WTC11 (cell line): ENCODE data around the gene SH3D19. TPM values are rescaled to one million over a fixed set of nuclear protein-coding genes. Genes with fewer than 3 reads are reported as not detected.

Experiments used
- ATAC-seq: fragments of 200-7000 bp; cut with Tn5 transposase; 2 replicates; pipeline ENCODE4 v1.10.0; 2021; ENCODE audit warnings: mild to moderate bottlenecking, moderate library complexity
- CTCF ChIA-PET: fragments of 300-600 bp; sonication (Branson Sonifier 250); formaldehyde crosslinking; loops from one replicate; lab custom pipeline; 2021; ENCODE audit warnings: antibody characterized with exemption; lab: Charles Lee
- POLR2A ChIA-PET: fragments of 350-600 bp; sonication (Branson Sonifier 250); formaldehyde crosslinking; loops from one replicate; lab custom pipeline; 2021; ENCODE audit warnings: antibody characterized with exemption; lab: Charles Lee
- DNase-seq: peaks from one replicate; pipeline ENCODE4 v3.0.0; 2021; ENCODE audit warnings: low spot score
- H3K27ac Mint-ChIP-seq: 2 replicates; pipeline ENCODE4 v1.8.0; 2021; ENCODE audit warnings: mixed read lengths
- H3K27me3 Mint-ChIP-seq: 2 replicates; pipeline ENCODE4 v1.8.0; 2021; ENCODE audit warnings: low read depth, mild to moderate bottlenecking, moderate library complexity, mixed read lengths
- H3K36me3 Mint-ChIP-seq: 2 replicates; pipeline ENCODE4 v1.8.0; 2021; ENCODE audit warnings: mixed read lengths
- H3K4me1 Mint-ChIP-seq: 2 replicates; pipeline ENCODE4 v1.8.0; 2022; ENCODE audit warnings: mixed read lengths
- H3K4me3 Mint-ChIP-seq: 2 replicates; pipeline ENCODE4 v1.8.0; 2021; ENCODE audit warnings: mild to moderate bottlenecking, moderate library complexity, mixed read lengths
- H3K9me3 Mint-ChIP-seq: 2 replicates; pipeline ENCODE4 v1.8.0; 2021; ENCODE audit warnings: mixed read lengths
- CREM ChIP-seq: sonication (generic); formaldehyde crosslinking; IDR thresholded peaks from 2 replicates; pipeline ENCODE4 v1.8.1; 2022; ENCODE audit warnings: mild to moderate bottlenecking, missing genetic modification reagents, moderate library complexity
- E2F5 ChIP-seq: sonication (generic); formaldehyde crosslinking; IDR thresholded peaks from 2 replicates; pipeline ENCODE4 v1.8.1; 2022; ENCODE audit warnings: mild to moderate bottlenecking, moderate library complexity, missing genetic modification reagents
- EMX1 ChIP-seq: fragments of 250-450 bp; sonication (Bioruptor Pico); IDR thresholded peaks from 2 replicates; pipeline ENCODE4 v1.8.0; 2021; ENCODE audit warnings: mild to moderate bottlenecking
- FOXJ3 ChIP-seq: sonication (generic); formaldehyde crosslinking; IDR thresholded peaks from 2 replicates; pipeline ENCODE4 v1.9.0; 2021; ENCODE audit warnings: missing genetic modification reagents, mild to moderate bottlenecking, borderline replicate concordance
- FOXP1 ChIP-seq: sonication (generic); formaldehyde crosslinking; IDR thresholded peaks from 2 replicates; pipeline ENCODE4 v1.8.0; 2022; ENCODE audit warnings: missing genetic modification reagents, mild to moderate bottlenecking, moderate library complexity, borderline replicate concordance
- KAT7 ChIP-seq: sonication (generic); formaldehyde crosslinking; IDR thresholded peaks from 2 replicates; pipeline ENCODE4 v1.8.1; 2023; ENCODE audit warnings: missing genetic modification reagents, mild to moderate bottlenecking, borderline replicate concordance
- MAX ChIP-seq: sonication (generic); formaldehyde crosslinking; IDR thresholded peaks from 2 replicates; pipeline ENCODE4 v1.8.0; 2022; ENCODE audit warnings: mild to moderate bottlenecking, missing genetic modification reagents
- MXD4 ChIP-seq: fragments of 250-450 bp; sonication (Bioruptor Pico); IDR thresholded peaks from 2 replicates; pipeline ENCODE4 v1.8.0; 2021; ENCODE audit warnings: mild to moderate bottlenecking, moderate library complexity, borderline replicate concordance
- NFE2L1 ChIP-seq: sonication (generic); formaldehyde crosslinking; IDR thresholded peaks from 2 replicates; pipeline ENCODE4 v1.8.1; 2023; ENCODE audit warnings: missing genetic modification reagents
- NFYB ChIP-seq: sonication (generic); formaldehyde crosslinking; conservative IDR thresholded peaks from 2 replicates; pipeline ENCODE4 v1.8.0; 2022; ENCODE audit warnings: low read depth, missing genetic modification reagents
- SMAD3 ChIP-seq: sonication (generic); formaldehyde crosslinking; IDR thresholded peaks from 2 replicates; pipeline ENCODE4 v1.8.0; 2022; ENCODE audit warnings: missing genetic modification reagents, mild to moderate bottlenecking, borderline replicate concordance
- SP1 ChIP-seq: sonication (generic); formaldehyde crosslinking; conservative IDR thresholded peaks from 2 replicates; pipeline ENCODE4 v1.8.1; 2022; ENCODE audit warnings: missing genetic modification reagents
- TP53 ChIP-seq: sonication (generic); formaldehyde crosslinking; IDR thresholded peaks from 2 replicates; pipeline ENCODE4 v1.8.1; 2023; ENCODE audit warnings: mild to moderate bottlenecking, missing genetic modification reagents
- ZNF671 ChIP-seq: fragments of 250-450 bp; sonication (Bioruptor Pico); IDR thresholded peaks from 2 replicates; pipeline ENCODE4 v1.8.0; 2021; ENCODE audit warnings: mild to moderate bottlenecking
- total RNA-seq: library from RNA; stranded (reverse); gene quantifications from 3 replicates; pipeline ENCODE4 v1.2.3, GENCODE V29; 2021
- TF ChIP-seq, protein P1 (sequence below): sonication (generic); formaldehyde crosslinking; IDR thresholded peaks from 2 replicates; pipeline ENCODE4 v1.8.0; 2023; ENCODE audit warnings: mild to moderate bottlenecking, missing genetic modification reagents
- TF ChIP-seq, protein P2 (sequence below): fragments of 250-450 bp; sonication (Bioruptor Pico); IDR thresholded peaks from 2 replicates; pipeline ENCODE4 v1.9.0; 2021; ENCODE audit warnings: mild to moderate bottlenecking, borderline replicate concordance
- TF ChIP-seq, protein P3 (sequence below): fragments of 250-450 bp; sonication (Bioruptor Pico); IDR thresholded peaks from 2 replicates; pipeline ENCODE4 v2.1.2; 2022; ENCODE audit warnings: mild to moderate bottlenecking, moderate library complexity
- TF ChIP-seq, protein P4 (sequence below): sonication (generic); formaldehyde crosslinking; IDR thresholded peaks from 2 replicates; pipeline ENCODE4 v1.8.0; 2022; ENCODE audit warnings: mild to moderate bottlenecking, missing genetic modification reagents
- TF ChIP-seq, protein P5 (sequence below): sonication (generic); formaldehyde crosslinking; IDR thresholded peaks from 2 replicates; pipeline ENCODE4 v1.8.0; 2022; ENCODE audit warnings: mild to moderate bottlenecking, missing genetic modification reagents
- TF ChIP-seq, protein P6 (sequence below): sonication (generic); formaldehyde crosslinking; IDR thresholded peaks from 2 replicates; pipeline ENCODE4 v1.8.1; 2023; ENCODE audit warnings: mild to moderate bottlenecking, missing genetic modification reagents

The SH3D19 gene
- total RNA-seq, 1 experiment from 2014 or later: 41.6 TPM

DNA sequence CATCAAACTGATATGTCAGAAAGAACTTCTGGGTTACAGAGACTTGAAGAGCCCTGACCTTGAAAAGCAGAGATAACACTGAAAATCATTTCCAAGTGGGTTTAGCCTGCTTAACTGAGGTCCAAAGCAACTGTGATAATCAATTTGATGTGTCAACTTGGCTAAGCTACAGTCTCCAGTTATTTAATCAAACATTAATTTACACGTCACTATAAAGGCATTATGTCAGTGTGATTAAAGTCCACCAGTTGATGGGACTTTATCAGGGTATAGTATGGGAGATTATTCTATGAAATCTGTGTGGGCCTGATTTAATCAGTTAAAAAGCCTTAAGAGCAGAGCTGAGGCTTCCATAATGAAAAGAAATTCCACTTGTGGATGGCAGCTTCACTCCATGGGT, 117.5 kb downstream of the SH3D19 start:
- ATAC-seq: no peak
- CTCF ChIA-PET: interaction anchor here (2.0 kb wide), 1 partner anchor 69 kb away, joined by 4 read pairs; the partner anchor contains the start of gene PRSS48
- POLR2A ChIA-PET: no interaction called here

More for the DNA sequence above, 117.5 kb downstream of the SH3D19 start:
- H3K4me3 Mint-ChIP-seq: no peak overlapping the region
- H3K9me3 Mint-ChIP-seq: no peaks in the 10 kb centered on the region
- no peak for TF ChIP-seq KAT7 (CRISPR knock-in tag)
- TF ChIP-seq, protein P1, sequence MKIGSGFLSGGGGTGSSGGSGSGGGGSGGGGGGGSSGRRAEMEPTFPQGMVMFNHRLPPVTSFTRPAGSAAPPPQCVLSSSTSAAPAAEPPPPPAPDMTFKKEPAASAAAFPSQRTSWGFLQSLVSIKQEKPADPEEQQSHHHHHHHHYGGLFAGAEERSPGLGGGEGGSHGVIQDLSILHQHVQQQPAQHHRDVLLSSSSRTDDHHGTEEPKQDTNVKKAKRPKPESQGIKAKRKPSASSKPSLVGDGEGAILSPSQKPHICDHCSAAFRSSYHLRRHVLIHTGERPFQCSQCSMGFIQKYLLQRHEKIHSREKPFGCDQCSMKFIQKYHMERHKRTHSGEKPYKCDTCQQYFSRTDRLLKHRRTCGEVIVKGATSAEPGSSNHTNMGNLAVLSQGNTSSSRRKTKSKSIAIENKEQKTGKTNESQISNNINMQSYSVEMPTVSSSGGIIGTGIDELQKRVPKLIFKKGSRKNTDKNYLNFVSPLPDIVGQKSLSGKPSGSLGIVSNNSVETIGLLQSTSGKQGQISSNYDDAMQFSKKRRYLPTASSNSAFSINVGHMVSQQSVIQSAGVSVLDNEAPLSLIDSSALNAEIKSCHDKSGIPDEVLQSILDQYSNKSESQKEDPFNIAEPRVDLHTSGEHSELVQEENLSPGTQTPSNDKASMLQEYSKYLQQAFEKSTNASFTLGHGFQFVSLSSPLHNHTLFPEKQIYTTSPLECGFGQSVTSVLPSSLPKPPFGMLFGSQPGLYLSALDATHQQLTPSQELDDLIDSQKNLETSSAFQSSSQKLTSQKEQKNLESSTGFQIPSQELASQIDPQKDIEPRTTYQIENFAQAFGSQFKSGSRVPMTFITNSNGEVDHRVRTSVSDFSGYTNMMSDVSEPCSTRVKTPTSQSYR (CRISPR knock-in tag): no peak
- TF ChIP-seq FOXP1: no peak
- no peak for TF ChIP-seq NFE2L1
- TF ChIP-seq SMAD3 (CRISPR knock-in tag): no peak
- TF ChIP-seq, protein P2, sequence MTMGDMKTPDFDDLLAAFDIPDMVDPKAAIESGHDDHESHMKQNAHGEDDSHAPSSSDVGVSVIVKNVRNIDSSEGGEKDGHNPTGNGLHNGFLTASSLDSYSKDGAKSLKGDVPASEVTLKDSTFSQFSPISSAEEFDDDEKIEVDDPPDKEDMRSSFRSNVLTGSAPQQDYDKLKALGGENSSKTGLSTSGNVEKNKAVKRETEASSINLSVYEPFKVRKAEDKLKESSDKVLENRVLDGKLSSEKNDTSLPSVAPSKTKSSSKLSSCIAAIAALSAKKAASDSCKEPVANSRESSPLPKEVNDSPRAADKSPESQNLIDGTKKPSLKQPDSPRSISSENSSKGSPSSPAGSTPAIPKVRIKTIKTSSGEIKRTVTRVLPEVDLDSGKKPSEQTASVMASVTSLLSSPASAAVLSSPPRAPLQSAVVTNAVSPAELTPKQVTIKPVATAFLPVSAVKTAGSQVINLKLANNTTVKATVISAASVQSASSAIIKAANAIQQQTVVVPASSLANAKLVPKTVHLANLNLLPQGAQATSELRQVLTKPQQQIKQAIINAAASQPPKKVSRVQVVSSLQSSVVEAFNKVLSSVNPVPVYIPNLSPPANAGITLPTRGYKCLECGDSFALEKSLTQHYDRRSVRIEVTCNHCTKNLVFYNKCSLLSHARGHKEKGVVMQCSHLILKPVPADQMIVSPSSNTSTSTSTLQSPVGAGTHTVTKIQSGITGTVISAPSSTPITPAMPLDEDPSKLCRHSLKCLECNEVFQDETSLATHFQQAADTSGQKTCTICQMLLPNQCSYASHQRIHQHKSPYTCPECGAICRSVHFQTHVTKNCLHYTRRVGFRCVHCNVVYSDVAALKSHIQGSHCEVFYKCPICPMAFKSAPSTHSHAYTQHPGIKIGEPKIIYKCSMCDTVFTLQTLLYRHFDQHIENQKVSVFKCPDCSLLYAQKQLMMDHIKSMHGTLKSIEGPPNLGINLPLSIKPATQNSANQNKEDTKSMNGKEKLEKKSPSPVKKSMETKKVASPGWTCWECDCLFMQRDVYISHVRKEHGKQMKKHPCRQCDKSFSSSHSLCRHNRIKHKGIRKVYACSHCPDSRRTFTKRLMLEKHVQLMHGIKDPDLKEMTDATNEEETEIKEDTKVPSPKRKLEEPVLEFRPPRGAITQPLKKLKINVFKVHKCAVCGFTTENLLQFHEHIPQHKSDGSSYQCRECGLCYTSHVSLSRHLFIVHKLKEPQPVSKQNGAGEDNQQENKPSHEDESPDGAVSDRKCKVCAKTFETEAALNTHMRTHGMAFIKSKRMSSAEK (CRISPR knock-in tag): no peak
- TF ChIP-seq, protein P3, sequence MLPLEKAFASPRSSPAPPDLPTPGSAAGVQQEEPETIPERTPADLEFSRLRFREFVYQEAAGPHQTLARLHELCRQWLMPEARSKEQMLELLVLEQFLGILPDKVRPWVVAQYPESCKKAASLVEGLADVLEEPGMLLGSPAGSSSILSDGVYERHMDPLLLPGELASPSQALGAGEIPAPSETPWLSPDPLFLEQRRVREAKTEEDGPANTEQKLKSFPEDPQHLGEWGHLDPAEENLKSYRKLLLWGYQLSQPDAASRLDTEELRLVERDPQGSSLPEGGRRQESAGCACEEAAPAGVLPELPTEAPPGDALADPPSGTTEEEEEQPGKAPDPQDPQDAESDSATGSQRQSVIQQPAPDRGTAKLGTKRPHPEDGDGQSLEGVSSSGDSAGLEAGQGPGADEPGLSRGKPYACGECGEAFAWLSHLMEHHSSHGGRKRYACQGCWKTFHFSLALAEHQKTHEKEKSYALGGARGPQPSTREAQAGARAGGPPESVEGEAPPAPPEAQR (CRISPR knock-in tag): no peak
- no peak for TF ChIP-seq NFYB (CRISPR knock-in tag)
- TF ChIP-seq TP53: no peak
- no peak for TF ChIP-seq CREM
- no peak for TF ChIP-seq MAX (CRISPR knock-in tag)
- no peak for TF ChIP-seq FOXJ3 (CRISPR knock-in tag)
- TF ChIP-seq, protein P4, sequence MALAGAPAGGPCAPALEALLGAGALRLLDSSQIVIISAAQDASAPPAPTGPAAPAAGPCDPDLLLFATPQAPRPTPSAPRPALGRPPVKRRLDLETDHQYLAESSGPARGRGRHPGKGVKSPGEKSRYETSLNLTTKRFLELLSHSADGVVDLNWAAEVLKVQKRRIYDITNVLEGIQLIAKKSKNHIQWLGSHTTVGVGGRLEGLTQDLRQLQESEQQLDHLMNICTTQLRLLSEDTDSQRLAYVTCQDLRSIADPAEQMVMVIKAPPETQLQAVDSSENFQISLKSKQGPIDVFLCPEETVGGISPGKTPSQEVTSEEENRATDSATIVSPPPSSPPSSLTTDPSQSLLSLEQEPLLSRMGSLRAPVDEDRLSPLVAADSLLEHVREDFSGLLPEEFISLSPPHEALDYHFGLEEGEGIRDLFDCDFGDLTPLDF (CRISPR knock-in tag): no peak
- no peak for TF ChIP-seq EMX1 (CRISPR knock-in tag)
- no peak for TF ChIP-seq MXD4
- TF ChIP-seq E2F5: no peak
- no peak for TF ChIP-seq ZNF671 (CRISPR knock-in tag)
- no peak for TF ChIP-seq SP1 (CRISPR knock-in tag)
- TF ChIP-seq, protein P5, sequence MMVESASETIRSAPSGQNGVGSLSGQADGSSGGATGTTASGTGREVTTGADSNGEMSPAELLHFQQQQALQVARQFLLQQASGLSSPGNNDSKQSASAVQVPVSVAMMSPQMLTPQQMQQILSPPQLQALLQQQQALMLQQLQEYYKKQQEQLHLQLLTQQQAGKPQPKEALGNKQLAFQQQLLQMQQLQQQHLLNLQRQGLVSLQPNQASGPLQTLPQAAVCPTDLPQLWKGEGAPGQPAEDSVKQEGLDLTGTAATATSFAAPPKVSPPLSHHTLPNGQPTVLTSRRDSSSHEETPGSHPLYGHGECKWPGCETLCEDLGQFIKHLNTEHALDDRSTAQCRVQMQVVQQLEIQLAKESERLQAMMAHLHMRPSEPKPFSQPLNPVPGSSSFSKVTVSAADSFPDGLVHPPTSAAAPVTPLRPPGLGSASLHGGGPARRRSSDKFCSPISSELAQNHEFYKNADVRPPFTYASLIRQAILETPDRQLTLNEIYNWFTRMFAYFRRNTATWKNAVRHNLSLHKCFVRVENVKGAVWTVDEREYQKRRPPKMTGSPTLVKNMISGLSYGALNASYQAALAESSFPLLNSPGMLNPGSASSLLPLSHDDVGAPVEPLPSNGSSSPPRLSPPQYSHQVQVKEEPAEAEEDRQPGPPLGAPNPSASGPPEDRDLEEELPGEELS (CRISPR knock-in tag): no peak
- TF ChIP-seq, protein P6, sequence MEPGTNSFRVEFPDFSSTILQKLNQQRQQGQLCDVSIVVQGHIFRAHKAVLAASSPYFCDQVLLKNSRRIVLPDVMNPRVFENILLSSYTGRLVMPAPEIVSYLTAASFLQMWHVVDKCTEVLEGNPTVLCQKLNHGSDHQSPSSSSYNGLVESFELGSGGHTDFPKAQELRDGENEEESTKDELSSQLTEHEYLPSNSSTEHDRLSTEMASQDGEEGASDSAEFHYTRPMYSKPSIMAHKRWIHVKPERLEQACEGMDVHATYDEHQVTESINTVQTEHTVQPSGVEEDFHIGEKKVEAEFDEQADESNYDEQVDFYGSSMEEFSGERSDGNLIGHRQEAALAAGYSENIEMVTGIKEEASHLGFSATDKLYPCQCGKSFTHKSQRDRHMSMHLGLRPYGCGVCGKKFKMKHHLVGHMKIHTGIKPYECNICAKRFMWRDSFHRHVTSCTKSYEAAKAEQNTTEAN (CRISPR knock-in tag): no peak
- H3K27ac Mint-ChIP-seq: peak overlapping the region; percentile 52; the same call in 1 of the 2 replicates
- H3K27me3 Mint-ChIP-seq: no peaks in the 10 kb centered on the region
- H3K4me1 Mint-ChIP-seq: peaks cover 8% of the 10 kb centered on the region
- no peak for DNase-seq
- H3K36me3 Mint-ChIP-seq: peaks cover 5% of the 10 kb centered on the region
